ENCODE measurements around the gene CNKSR1. TPM values are rescaled to one million over a fixed set of nuclear protein-coding genes. Genes with fewer than 3 reads are reported as not detected.

CNKSR1 gene
- total and polyA plus RNA-seq, 4 experiments from 2014 or later = 0.28 to 4.5 (median 2.3) TPM

DNA sequence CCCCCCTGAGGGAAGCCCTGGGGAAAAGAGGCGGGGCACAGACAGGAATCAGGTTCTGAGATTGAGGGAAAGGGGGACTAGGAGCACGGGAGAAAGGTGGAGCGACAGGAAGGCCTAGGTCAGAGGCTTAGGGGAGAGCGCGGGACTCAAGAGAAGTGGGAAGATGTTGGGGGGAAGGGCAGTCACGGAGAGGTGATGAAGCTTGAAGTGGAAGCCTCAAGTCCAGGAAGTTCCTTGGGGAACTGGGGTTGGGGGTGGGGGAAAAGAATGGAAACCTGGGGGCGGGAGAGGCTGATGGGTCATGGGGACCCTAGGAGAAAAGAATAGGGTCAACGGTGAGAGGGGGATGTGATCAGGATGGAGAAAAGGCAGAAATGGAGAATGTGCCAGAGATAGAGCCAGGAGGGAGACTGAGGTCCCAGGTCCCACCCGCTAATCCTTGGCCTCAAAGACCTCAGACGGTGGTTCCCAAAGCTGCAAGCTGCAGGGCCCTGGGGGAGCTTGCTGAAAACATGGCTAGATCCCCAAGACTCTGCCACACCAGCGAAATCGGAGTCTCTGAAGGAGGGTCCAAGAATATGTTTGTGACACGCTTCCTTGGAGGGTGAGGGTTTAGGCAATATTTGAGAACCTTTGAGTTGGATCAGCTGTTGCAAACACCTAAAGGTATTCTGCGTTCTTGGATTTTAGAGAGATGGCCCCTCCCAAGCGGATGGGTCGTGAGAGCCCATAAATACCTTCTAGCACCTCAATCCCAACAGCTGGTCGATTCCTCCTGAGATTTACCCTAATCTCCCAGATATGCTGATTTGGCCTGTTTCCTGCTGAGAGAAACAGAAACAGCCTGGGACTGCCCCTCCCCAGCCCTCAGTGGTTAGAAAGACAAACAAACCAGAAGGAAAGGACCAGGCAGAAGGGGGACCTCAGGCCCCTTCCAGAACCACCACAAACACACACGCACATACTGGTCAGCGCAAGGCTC is 12.1 kb upstream of the CNKSR1 start:
- no peak for DNase-seq
- Mint-ChIP-seq H3K27ac (no peak overlapping the region), H3K27me3 (peaks cover 5 to 8% of the 10 kb centered on the region in 2 donors), H3K9me3 (no peaks in the 10 kb centered on the region), H3K4me1 (peaks cover 4 to 22% (median 13%) of the 10 kb centered on the region in 4 donors), H3K36me3 (no peaks in the 10 kb centered on the region), H3K4me3 (peak overlapping the region; percentile 29 to 75 (median 62))
- H3K4me3 ChIP-seq (ENCODE audit: low read length in 2 of 2) = no peak overlapping the region
- peaks cover 22% of the 10 kb centered on the region for H3K4me1 ChIP-seq (ENCODE audit: insufficient read depth, low read length)
- peaks cover 7% of the 10 kb centered on the region for H3K27me3 ChIP-seq (ENCODE audit: insufficient read depth, low read length)
- POLR2A ChIA-PET (ENCODE audit: partially characterized antibody) = no interaction called here
- H3K36me3 ChIP-seq (ENCODE audit: insufficient read depth, low read length) = no peaks in the 10 kb centered on the region
- CTCF ChIA-PET (ENCODE audit: partially characterized antibody) = interaction anchor here (0.6 to 10.3 kb wide), 7 partner anchors 9 to 129 kb away, joined by 3 to 167 read pairs (median 3); partner anchors contain the start of gene CEP85
- intact Hi-C loops (cut with micrococcal nuclease) = loop anchor here (1.0 to 5.0 kb wide), 5 partner anchors 20 to 227 kb away; no protein-coding TSS in a partner anchor
- no peak overlapping the region for H3K27ac ChIP-seq (ENCODE audit: low read depth, low read length)
- H3K9me3 ChIP-seq (ENCODE audit: control insufficient read depth in 1 of 2, low read length in 2 of 2) = no peaks in the 10 kb centered on the region

DNA sequence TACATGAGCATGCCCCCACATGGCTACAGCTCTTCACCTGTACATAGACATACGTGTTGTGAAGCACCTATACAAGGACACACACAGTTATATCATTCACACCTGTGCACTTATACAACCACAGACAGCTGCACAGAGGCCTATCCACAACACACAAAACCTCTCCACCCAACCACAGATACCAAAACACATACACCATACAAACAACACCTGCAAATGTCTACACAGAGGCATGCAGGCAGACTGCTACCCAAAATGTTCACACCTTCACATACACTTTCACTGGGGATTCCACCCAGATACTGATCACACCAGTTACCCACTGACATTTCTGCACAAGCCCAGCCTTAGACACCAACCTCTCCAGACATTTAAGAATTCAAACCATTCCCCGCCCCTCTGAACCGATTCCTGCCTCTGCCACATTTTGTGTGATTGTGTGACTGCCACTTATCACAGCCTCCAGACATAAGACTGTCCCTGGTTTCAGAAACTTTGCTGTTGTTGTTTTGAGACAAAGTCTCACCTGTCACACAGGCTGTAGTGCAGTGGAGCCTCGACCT is 10.5 kb upstream of the CNKSR1 start:
- Histone ChIP-seq H3K27ac (ENCODE audit: low read depth, low read length) (no peak overlapping the region), H3K27me3 (ENCODE audit: insufficient read depth, low read length) (peaks cover 7% of the 10 kb centered on the region), H3K4me1 (ENCODE audit: insufficient read depth, low read length) (peaks cover 36% of the 10 kb centered on the region), H3K4me3 (ENCODE audit: low read length in 2 of 2) (no peak overlapping the region), H3K9me3 (ENCODE audit: control insufficient read depth in 1 of 2, low read length in 2 of 2) (no peaks in the 10 kb centered on the region), H3K36me3 (ENCODE audit: insufficient read depth, low read length) (no peaks in the 10 kb centered on the region)
- ChIA-PET CTCF (ENCODE audit: partially characterized antibody) (interaction anchor here (0.8 to 10.3 kb wide), 2 partner anchors 68 to 250 kb away, joined by 3 to 167 read pairs; partner anchors contain the start of gene CEP85), POLR2A (ENCODE audit: partially characterized antibody) (no interaction called here)
- intact Hi-C loops (cut with micrococcal nuclease) = loop anchor here (5.0 kb wide), 2 partner anchors 156 to 226 kb away; no protein-coding TSS in a partner anchor
- no peak for DNase-seq
- Mint-ChIP-seq H3K4me3 (peak overlapping the region in 1 of 8 donors; percentile 3), H3K9me3 (no peaks in the 10 kb centered on the region), H3K36me3 (no peaks in the 10 kb centered on the region), H3K27ac (peak overlapping the region in 3 of 7 donors; percentile 51 to 73 (median 58)), H3K4me1 (peaks cover 8 to 35% (median 21%) of the 10 kb centered on the region in 4 donors), H3K27me3 (peaks cover 4 to 8% of the 10 kb centered on the region in 2 donors)

DNA sequence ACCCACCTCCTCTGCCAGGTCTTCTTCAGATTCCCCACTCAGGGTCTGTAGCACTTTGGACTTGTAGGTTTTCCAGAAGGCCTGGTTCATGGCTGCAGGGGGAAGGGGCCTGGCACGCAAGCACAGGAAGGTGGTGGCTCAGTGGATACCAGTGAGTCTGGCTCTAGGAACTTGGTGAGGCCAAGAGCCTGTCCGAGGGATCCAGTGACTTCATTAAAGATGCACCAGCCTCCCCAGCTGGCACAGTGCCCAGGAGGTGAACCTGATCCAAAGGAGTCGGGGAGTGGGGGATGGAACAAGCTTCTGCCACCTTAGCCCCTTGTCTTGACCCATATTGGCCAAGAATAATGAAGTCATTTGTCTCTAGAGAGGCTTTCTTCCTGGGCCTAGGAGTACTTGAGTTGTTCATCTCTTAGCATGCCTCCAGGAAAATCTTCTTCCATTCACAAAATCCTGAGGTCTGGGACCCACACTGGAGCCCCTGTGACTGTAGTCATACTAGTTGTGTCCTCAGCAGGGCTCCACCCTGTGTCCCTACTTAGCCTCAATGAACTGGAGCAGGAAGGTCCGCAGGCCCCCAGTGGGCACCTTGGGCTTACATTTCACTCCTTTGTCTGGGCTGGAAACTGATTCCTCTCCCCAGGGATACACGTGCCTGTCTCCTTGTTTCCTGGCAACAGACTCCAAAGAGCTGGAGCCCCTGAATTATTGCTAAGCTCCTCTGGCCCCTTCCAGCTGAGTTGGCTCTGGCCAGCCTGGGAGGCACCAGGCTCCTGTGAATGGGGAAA is 8.7 kb upstream of the CNKSR1 start, which contains the start of gene C1orf232:
Gene C1orf232, minus strand, starts transcription at position 554 of the 788 bp plus-strand sequence. Its CDS starts 464 bp downstream, at position 90.
- Histone ChIP-seq H3K27me3 (ENCODE audit: insufficient read depth, low read length) (no peaks in the 10 kb centered on the region), H3K36me3 (ENCODE audit: insufficient read depth, low read length) (no peaks in the 10 kb centered on the region), H3K4me1 (ENCODE audit: insufficient read depth, low read length) (peaks cover 29% of the 10 kb centered on the region), H3K4me3 (ENCODE audit: low read length in 2 of 2) (peak within 1 kb of the TSS; percentile 52 to 90), H3K9me3 (ENCODE audit: control insufficient read depth in 1 of 2, low read length in 2 of 2) (no peaks in the 10 kb centered on the region), H3K27ac (ENCODE audit: low read depth, low read length) (peak within 1 kb of the TSS; percentile 85)
- peaks cover 5 to 28% (median 17%) of the 10 kb centered on the region in 4 donors for H3K4me1 Mint-ChIP-seq
- H3K4me3 Mint-ChIP-seq = peak within 1 kb of the TSS; percentile 83 to 91 (median 88)
- no peak for DNase-seq
- intact Hi-C loops (cut with micrococcal nuclease) = loop anchor here (1.0 to 5.0 kb wide), 3 partner anchors 66 to 224 kb away; partner anchors contain the start of gene CEP85
- ChIA-PET POLR2A (ENCODE audit: partially characterized antibody) (interaction anchor here (4.2 kb wide), 1 partner anchor 66 kb away, joined by 40 read pairs; the partner anchor contains the start of gene CEP85), CTCF (ENCODE audit: partially characterized antibody) (interaction anchor here (0.6 to 10.3 kb wide), 9 partner anchors 10 to 249 kb away, joined by 3 to 167 read pairs (median 7); partner anchors contain the start of gene CEP85)
- no peaks in the 10 kb centered on the region for H3K9me3 Mint-ChIP-seq
- no peaks in the 10 kb centered on the region for H3K36me3 Mint-ChIP-seq
- peaks cover 0 to 2% of the 10 kb centered on the region in 2 donors for H3K27me3 Mint-ChIP-seq
- peak within 1 kb of the TSS; percentile 71 to 94 (median 93) for H3K27ac Mint-ChIP-seq

DNA sequence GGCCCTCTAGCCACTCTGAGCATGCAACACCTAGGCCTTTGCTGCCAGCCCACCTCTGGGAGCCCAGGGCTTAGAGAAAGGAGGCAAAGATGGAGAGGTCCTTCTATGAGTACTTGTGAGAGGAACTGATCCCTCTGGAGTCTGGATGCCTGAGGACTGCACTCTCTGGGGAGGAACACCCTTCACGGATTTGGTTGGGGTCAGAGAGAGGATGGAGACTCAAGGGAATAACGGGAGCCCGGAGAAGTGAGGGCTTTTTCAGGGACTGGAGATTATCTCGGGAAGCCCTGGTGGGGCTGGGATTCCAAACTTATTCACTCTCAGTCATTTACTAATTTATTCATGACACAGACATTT is 8.1 kb upstream of the CNKSR1 start:
- no peak for DNase-seq
- Histone ChIP-seq H3K27me3 (ENCODE audit: insufficient read depth, low read length) (no peaks in the 10 kb centered on the region), H3K27ac (ENCODE audit: low read depth, low read length) (peak overlapping the region; percentile 85), H3K4me1 (ENCODE audit: insufficient read depth, low read length) (peaks cover 23% of the 10 kb centered on the region), H3K36me3 (ENCODE audit: insufficient read depth, low read length) (no peaks in the 10 kb centered on the region), H3K4me3 (ENCODE audit: low read length in 2 of 2) (peak overlapping the region in 1 of 2 donors; percentile 90), H3K9me3 (ENCODE audit: control insufficient read depth in 1 of 2, low read length in 2 of 2) (no peaks in the 10 kb centered on the region)
- peak overlapping the region; percentile 83 to 91 (median 88) for H3K4me3 Mint-ChIP-seq
- H3K36me3 Mint-ChIP-seq = no peaks in the 10 kb centered on the region
- ChIA-PET CTCF (ENCODE audit: partially characterized antibody) (interaction anchor here (0.6 to 10.3 kb wide), 36 partner anchors 9 to 301 kb away, joined by 3 to 167 read pairs (median 4); partner anchors contain the start of gene CEP85), POLR2A (ENCODE audit: partially characterized antibody) (interaction anchor here (0.6 to 4.2 kb wide), 10 partner anchors 14 to 263 kb away, joined by 3 to 40 read pairs (median 4); partner anchors contain the start of genes CEP85, DHDDS and PAFAH2)
- H3K4me1 Mint-ChIP-seq = peaks cover 4 to 25% (median 16%) of the 10 kb centered on the region in 4 donors
- no peaks in the 10 kb centered on the region for H3K27me3 Mint-ChIP-seq
- peak overlapping the region in 6 of 7 donors; percentile 25 to 91 (median 76) for H3K27ac Mint-ChIP-seq
- H3K9me3 Mint-ChIP-seq = no peaks in the 10 kb centered on the region
- intact Hi-C loops (cut with micrococcal nuclease) = loop anchor here (1.0 to 5.0 kb wide), 3 partner anchors 65 to 223 kb away; partner anchors contain the start of gene CEP85

DNA sequence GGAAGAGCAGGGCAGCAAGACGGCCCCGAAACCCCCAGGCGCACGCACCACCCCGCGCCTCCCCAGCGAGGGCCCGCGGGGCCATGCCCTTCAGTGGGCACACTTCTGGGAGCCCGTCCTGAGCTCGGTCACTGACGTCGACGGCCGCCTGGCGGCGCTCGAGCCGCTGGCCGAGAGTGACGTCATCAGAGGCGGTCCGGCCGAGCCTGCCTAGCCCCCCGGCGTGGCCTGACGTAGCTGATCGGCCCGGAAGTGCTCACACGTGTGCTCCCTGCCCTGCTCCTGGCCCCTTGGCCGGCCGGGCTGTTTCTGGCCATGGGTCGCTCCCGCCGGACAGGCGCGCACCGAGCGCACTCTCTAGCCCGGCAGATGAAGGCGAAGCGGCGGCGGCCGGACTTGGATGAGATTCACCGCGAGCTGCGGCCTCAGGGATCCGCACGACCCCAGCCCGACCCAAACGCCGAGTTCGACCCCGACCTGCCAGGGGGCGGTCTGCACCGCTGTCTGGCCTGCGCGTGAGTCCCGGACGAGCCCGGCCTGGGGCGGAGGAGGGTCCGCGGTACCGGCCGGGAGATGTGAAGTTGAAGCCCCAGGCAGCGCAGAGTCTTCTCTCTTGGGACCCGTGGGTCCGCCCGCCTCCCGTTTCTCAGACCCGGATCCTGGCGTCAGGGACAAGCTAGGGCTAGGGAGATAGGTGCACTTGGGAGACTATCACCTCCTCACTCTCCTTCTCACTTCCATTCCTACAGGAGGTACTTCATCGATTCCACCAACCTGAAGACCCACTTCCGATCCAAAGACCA is 7.4 kb upstream of the CNKSR1 start, which contains the start of gene ZNF593:
Gene ZNF593, plus strand, starts transcription at position 240 of the 803 bp plus-strand sequence. Its CDS starts 76 bp downstream, at position 316.
- H3K36me3 Mint-ChIP-seq = no peaks in the 10 kb centered on the region
- DNase-seq = peak; percentile 74 to 81 (median 77)
- Histone ChIP-seq H3K9me3 (ENCODE audit: control insufficient read depth in 1 of 2, low read length in 2 of 2) (no peaks in the 10 kb centered on the region), H3K4me1 (ENCODE audit: insufficient read depth, low read length) (peaks cover 20% of the 10 kb centered on the region), H3K36me3 (ENCODE audit: insufficient read depth, low read length) (no peaks in the 10 kb centered on the region), H3K27me3 (ENCODE audit: insufficient read depth, low read length) (no peaks in the 10 kb centered on the region), H3K27ac (ENCODE audit: low read depth, low read length) (peak within 1 kb of the TSS; percentile 85), H3K4me3 (ENCODE audit: low read length in 2 of 2) (peak within 1 kb of the TSS; percentile 52 to 90)
- peak within 1 kb of the TSS; percentile 71 to 94 (median 93) for H3K27ac Mint-ChIP-seq
- peak within 1 kb of the TSS; percentile 83 to 91 (median 88) for H3K4me3 Mint-ChIP-seq
- intact Hi-C loops (cut with micrococcal nuclease) = loop anchor here (1.0 to 5.0 kb wide), 3 partner anchors 64 to 222 kb away; partner anchors contain the start of gene CEP85
- ChIA-PET CTCF (ENCODE audit: partially characterized antibody) (interaction anchor here (0.6 to 10.3 kb wide), 50 partner anchors 9 to 428 kb away, joined by 3 to 167 read pairs (median 4); partner anchors contain the start of genes CEP85 and DHDDS), POLR2A (ENCODE audit: partially characterized antibody) (interaction anchor here (0.6 to 4.2 kb wide), 11 partner anchors 15 to 262 kb away, joined by 3 to 40 read pairs (median 4); partner anchors contain the start of genes CEP85, DHDDS and PAFAH2)
- H3K27me3 Mint-ChIP-seq = no peaks in the 10 kb centered on the region
- peaks cover 4 to 25% (median 16%) of the 10 kb centered on the region in 4 donors for H3K4me1 Mint-ChIP-seq
- no peaks in the 10 kb centered on the region for H3K9me3 Mint-ChIP-seq

Measured in CD4-positive, alpha-beta memory T cell (primary cell).